GM12878 (cell line): Measurements from ENCODE around the gene MAP4K2. TPM values are rescaled to one million over a fixed set of nuclear protein-coding genes. Genes with fewer than 3 reads are reported as not detected.

Experiments
- ATF7 ChIP-seq: fragments of 450-650 bp; IDR thresholded peaks from 2 replicates; pipeline ENCODE4 v1.6.1; 2016; ENCODE audit warnings: low read depth, mild to moderate bottlenecking
- BACH1 ChIP-seq: fragments of 450-650 bp; IDR thresholded peaks from 2 replicates; pipeline ENCODE4 v1.6.1; 2017; ENCODE audit warnings: mild to moderate bottlenecking, borderline replicate concordance
- BHLHE40 ChIP-seq, 2 experiments: fragments of 450-650 bp in 1 of 2; IDR thresholded peaks; 2 replicates each; pipeline ENCODE4 v1.6.1; 2011 to 2017; ENCODE audit warnings: low read depth in 2 of 2, borderline replicate concordance in 1 of 2, improper control_type of control experiment in 1 of 2, low read length in 1 of 2, mild to moderate bottlenecking in 1 of 2
- E2F4 ChIP-seq: IDR thresholded peaks from 2 replicates; pipeline ENCODE4 v1.6.1; 2012; ENCODE audit warnings: low read depth, low read length, improper control_type of control experiment
- EGR1 ChIP-seq, 2 experiments: IDR thresholded peaks; 1 replicate in 1 of 2; 2 replicates in 1 of 2; pipeline ENCODE4 v1.6.1; 2011 to 2012; ENCODE audit warnings: low read depth in 2 of 2, low read length in 2 of 2, borderline replicate concordance in 1 of 2, mild to moderate bottlenecking in 1 of 2, moderate library complexity in 1 of 2
- FOS ChIP-seq: IDR thresholded peaks from 3 replicates; pipeline ENCODE4 v1.6.1; 2011; ENCODE audit warnings: borderline replicate concordance; ENCODE audit not compliant: insufficient read length; ENCODE audit errors: extremely low read depth
- HDGF ChIP-seq: fragments of 450-650 bp; IDR thresholded peaks from 2 replicates; pipeline ENCODE4 v1.6.1; 2016; ENCODE audit warnings: antibody characterized with exemption
- IKZF1 ChIP-seq: fragments of 450-650 bp; conservative IDR thresholded peaks from 2 replicates; pipeline ENCODE4 v1.6.1; 2017; ENCODE audit warnings: antibody characterized with exemption, mild to moderate bottlenecking
- IKZF2 ChIP-seq, 2 experiments: fragments of 450-650 bp; IDR thresholded peaks; 2 replicates each; pipeline ENCODE4 v1.6.1; 2017; ENCODE audit warnings: mild to moderate bottlenecking in 2 of 2, moderate library complexity in 2 of 2
- NFIC ChIP-seq: IDR thresholded peaks from 2 replicates; pipeline ENCODE4 v1.6.1; 2012; ENCODE audit warnings: low read depth, mild to moderate bottlenecking, inconsistent platforms, low read length, moderate library complexity
- NFYB ChIP-seq: IDR thresholded peaks from 2 replicates; pipeline ENCODE4 v1.6.1; 2011; ENCODE audit warnings: low read depth, mild to moderate bottlenecking, low read length, improper control_type of control experiment, moderate library complexity; ENCODE audit not compliant: insufficient read depth
- NKRF ChIP-seq: fragments of 450-650 bp; conservative IDR thresholded peaks from 2 replicates; pipeline ENCODE4 v1.6.1; 2017; ENCODE audit warnings: mild to moderate bottlenecking, moderate library complexity
- NR2C1 ChIP-seq: fragments of 450-650 bp; IDR thresholded peaks from 2 replicates; pipeline ENCODE4 v1.6.1; 2017; ENCODE audit warnings: antibody characterized with exemption, mild to moderate bottlenecking, moderate library complexity
- POLR2A ChIP-seq: IDR thresholded peaks from 2 replicates; pipeline ENCODE4 v1.6.1; 2011; ENCODE audit warnings: low read depth, mild to moderate bottlenecking, low read length
- RAD51 ChIP-seq: fragments of 450-650 bp; IDR thresholded peaks from 2 replicates; pipeline ENCODE4 v1.6.1; 2016; ENCODE audit warnings: moderate library complexity, mild to moderate bottlenecking, inconsistent platforms
- RB1 ChIP-seq: fragments of 450-650 bp; formaldehyde crosslinking; IDR thresholded peaks from 2 replicates; pipeline ENCODE4 v1.6.1; 2017; ENCODE audit warnings: mild to moderate bottlenecking, borderline replicate concordance
- RCOR1 ChIP-seq: conservative IDR thresholded peaks from 2 replicates; pipeline ENCODE4 v1.6.1; 2012; ENCODE audit warnings: low read depth, low read length, improper control_type of control experiment
- SMAD1 ChIP-seq: fragments of 450-650 bp; IDR thresholded peaks from 2 replicates; pipeline ENCODE4 v1.6.1; 2018; ENCODE audit warnings: mild to moderate bottlenecking, low read depth; ENCODE audit not compliant: partially characterized antibody
- SMARCA5 ChIP-seq: fragments of 450-650 bp; IDR thresholded peaks from 2 replicates; pipeline ENCODE4 v1.6.1; 2017; ENCODE audit warnings: mild to moderate bottlenecking
- SREBF2 ChIP-seq: IDR thresholded peaks from 2 replicates; pipeline ENCODE4 v1.6.1; 2012; ENCODE audit warnings: mild to moderate bottlenecking, low read length
- TCF7 ChIP-seq: IDR thresholded peaks from 2 replicates; pipeline ENCODE4 v1.6.1; 2014; ENCODE audit warnings: antibody characterized with exemption, borderline replicate concordance
- ZNF384 ChIP-seq: IDR thresholded peaks from 2 replicates; pipeline ENCODE4 v1.6.1; 2012; ENCODE audit warnings: low read depth, mild to moderate bottlenecking, low read length, improper control_type of control experiment, borderline replicate concordance
- polyA plus RNA-seq, 11 experiments: library from polyadenylated mRNA; depleted of rRNA in 4 of 11; unstranded in 6 of 11; stranded (reverse) in 5 of 11; fragments of >200 nt; fragmentation: Nextera tagmentation in 4 of 11; fragmentation: Illumina TruSeq in 1 of 11; extraction: Ambion mirVana in 4 of 11; extraction: Trizol in 1 of 11; gene quantifications; 1 replicate in 1 of 11; 2 replicates in 10 of 11; pipeline versions ENCODE4 v1.2.1 to v1.2.3, GENCODE V29; 2011 to 2016; ENCODE audit warnings: inconsistent platforms in 2 of 11, missing spikeins in 2 of 11, low read depth in 1 of 11
- total RNA-seq, 4 experiments: library from RNA; depleted of rRNA in 3 of 4; stranded (reverse); fragments of >200 nt in 3 of 4; fragmentation: Illumina TruSeq in 1 of 4; extraction: Trizol in 1 of 4; gene quantifications; 2 replicates each; pipeline versions ENCODE4 v1.2.1 to v1.2.3, GENCODE V29; 2013 to 2021
- TF ChIP-seq, protein P1 (sequence below): IDR thresholded peaks from 2 replicates; pipeline ENCODE4 v1.6.1; 2011; ENCODE audit warnings: mild to moderate bottlenecking, low read depth, low read length, moderate library complexity; ENCODE audit not compliant: insufficient replicate concordance
- TF ChIP-seq, protein P2 (sequence below), 3 experiments: IDR thresholded peaks in 2 of 3; conservative IDR thresholded peaks in 1 of 3; 2 replicates each; pipeline ENCODE4 v1.5.1; 2011; ENCODE audit warnings: low read depth in 3 of 3, low read length in 3 of 3, mild to moderate bottlenecking in 3 of 3, control low read depth in 2 of 3, moderate library complexity in 2 of 3, inconsistent platforms in 1 of 3, mixed read lengths in 1 of 3; ENCODE audit not compliant: control insufficient read depth in 2 of 3, insufficient read depth in 1 of 3; ENCODE audit errors: extremely low read depth in 1 of 3
- TF ChIP-seq, protein P3 (sequence below): IDR thresholded peaks from 2 replicates; pipeline ENCODE4 v1.6.1; 2011; ENCODE audit warnings: borderline replicate concordance, low read depth, mild to moderate bottlenecking, moderate library complexity, low read length; ENCODE audit not compliant: insufficient read depth, poor library complexity, severe bottlenecking

The MAP4K2 gene
- total and polyA plus RNA-seq, 10 of the 15 experiments (the other 5 are each of a cell fraction or from before 2014, with no cell fraction given) = 0.98 to 78.1 (median 48.9) TPM

DNA sequence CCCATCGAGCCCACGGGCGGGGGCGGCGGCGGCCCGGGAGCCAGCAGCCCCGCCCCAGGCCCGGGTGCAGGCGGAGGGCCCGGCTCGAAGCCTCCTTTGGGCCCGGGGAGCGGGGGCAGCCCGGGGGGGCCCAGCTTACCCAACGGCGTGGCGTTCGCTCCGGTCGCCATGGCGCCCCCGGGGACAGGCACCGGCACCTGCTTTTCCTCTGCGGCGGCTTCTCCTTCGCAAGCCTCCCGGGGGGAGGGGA lies 24.9 kb downstream of the MAP4K2 start (continued):
- TF ChIP-seq, protein P1, sequence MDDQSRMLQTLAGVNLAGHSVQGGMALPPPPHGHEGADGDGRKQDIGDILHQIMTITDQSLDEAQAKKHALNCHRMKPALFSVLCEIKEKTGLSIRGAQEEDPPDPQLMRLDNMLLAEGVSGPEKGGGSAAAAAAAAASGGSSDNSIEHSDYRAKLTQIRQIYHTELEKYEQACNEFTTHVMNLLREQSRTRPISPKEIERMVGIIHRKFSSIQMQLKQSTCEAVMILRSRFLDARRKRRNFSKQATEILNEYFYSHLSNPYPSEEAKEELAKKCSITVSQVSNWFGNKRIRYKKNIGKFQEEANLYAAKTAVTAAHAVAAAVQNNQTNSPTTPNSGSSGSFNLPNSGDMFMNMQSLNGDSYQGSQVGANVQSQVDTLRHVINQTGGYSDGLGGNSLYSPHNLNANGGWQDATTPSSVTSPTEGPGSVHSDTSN = no peak
- no peak for TF ChIP-seq NFYB
- no peak for TF ChIP-seq ZNF384
- TF ChIP-seq POLR2A = peak; percentile 90; the same call in 1 of the 2 replicates
- no peak for TF ChIP-seq SMAD1
- peak; percentile 82 for TF ChIP-seq NKRF
- TF ChIP-seq RAD51 = no peak
- no peak for TF ChIP-seq RCOR1
- TF ChIP-seq SMARCA5 = 0 out of 2 replicates have a peak, but pooled peaks have one; percentile 69
- no peak for TF ChIP-seq TCF7
- TF ChIP-seq FOS = no peak
- TF ChIP-seq SREBF2 = no peak
- peak; percentile 3 to 66; a peak in 1 of 4 replicates for TF ChIP-seq BHLHE40 (IDR thresholded peaks at IDR 0.05; ENCODE audit: borderline replicate concordance in 1 of 2, low read depth in 2 of 2, low read length in 1 of 2)
- TF ChIP-seq HDGF = no peak
- TF ChIP-seq, protein P2, sequence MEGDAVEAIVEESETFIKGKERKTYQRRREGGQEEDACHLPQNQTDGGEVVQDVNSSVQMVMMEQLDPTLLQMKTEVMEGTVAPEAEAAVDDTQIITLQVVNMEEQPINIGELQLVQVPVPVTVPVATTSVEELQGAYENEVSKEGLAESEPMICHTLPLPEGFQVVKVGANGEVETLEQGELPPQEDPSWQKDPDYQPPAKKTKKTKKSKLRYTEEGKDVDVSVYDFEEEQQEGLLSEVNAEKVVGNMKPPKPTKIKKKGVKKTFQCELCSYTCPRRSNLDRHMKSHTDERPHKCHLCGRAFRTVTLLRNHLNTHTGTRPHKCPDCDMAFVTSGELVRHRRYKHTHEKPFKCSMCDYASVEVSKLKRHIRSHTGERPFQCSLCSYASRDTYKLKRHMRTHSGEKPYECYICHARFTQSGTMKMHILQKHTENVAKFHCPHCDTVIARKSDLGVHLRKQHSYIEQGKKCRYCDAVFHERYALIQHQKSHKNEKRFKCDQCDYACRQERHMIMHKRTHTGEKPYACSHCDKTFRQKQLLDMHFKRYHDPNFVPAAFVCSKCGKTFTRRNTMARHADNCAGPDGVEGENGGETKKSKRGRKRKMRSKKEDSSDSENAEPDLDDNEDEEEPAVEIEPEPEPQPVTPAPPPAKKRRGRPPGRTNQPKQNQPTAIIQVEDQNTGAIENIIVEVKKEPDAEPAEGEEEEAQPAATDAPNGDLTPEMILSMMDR (IDR thresholded peaks at IDR 0.05 in 2 of 3, conservative IDR thresholded peaks at IDR 0.05 in 1 of 3; ENCODE audit: control insufficient read depth in 2 of 3, extremely low read depth in 1 of 3, insufficient read depth in 1 of 3, low read depth in 3 of 3, low read length in 3 of 3) = no peak
- TF ChIP-seq, protein P3, sequence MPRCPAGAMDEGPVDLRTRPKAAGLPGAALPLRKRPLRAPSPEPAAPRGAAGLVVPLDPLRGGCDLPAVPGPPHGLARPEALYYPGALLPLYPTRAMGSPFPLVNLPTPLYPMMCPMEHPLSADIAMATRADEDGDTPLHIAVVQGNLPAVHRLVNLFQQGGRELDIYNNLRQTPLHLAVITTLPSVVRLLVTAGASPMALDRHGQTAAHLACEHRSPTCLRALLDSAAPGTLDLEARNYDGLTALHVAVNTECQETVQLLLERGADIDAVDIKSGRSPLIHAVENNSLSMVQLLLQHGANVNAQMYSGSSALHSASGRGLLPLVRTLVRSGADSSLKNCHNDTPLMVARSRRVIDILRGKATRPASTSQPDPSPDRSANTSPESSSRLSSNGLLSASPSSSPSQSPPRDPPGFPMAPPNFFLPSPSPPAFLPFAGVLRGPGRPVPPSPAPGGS = no peak
- TF ChIP-seq IKZF2 (IDR thresholded peaks at IDR 0.05) = no peak
- 0 out of 2 replicates have a peak, but pooled peaks have one; percentile 2 for TF ChIP-seq IKZF1
- TF ChIP-seq E2F4 = peak; percentile 5; the same call in 1 of the 2 replicates
- TF ChIP-seq NR2C1 = no peak; the same call in 1 of the 2 replicates
- no peak for TF ChIP-seq RB1
- TF ChIP-seq BACH1 = peak; percentile 80
- no peak for TF ChIP-seq NFIC
- TF ChIP-seq ATF7 = no peak
- no peak for TF ChIP-seq EGR1 (IDR thresholded peaks at IDR 0.05; ENCODE audit: borderline replicate concordance in 1 of 2, low read depth in 2 of 2, low read length in 2 of 2)
